Caco-2 (cell line): ENCODE data around the gene THADA. TPM values are rescaled to one million over a fixed set of nuclear protein-coding genes. Genes with fewer than 3 reads are reported as not detected.

Experiments used
- BruUV-seq: library from RNA; stranded (reverse); fragments of 400-500 nt; replicated peaks from 2 replicates; lab custom pipeline; 2021; lab: Mats Ljungman, UMichigan
- CTCF ChIA-PET: fragments of 300-600 bp; sonication (Branson Sonifier 250); formaldehyde crosslinking; loops from one replicate; lab custom pipeline; 2022; ENCODE audit warnings: antibody characterized with exemption; lab: Charles Lee
- POLR2A ChIA-PET: fragments of 300-600 bp; sonication (Branson Sonifier 250); formaldehyde crosslinking; loops from one replicate; lab custom pipeline; 2022; ENCODE audit warnings: antibody characterized with exemption; lab: Charles Lee
- DNase-seq, 2 experiments: peaks; one replicate each; pipeline versions ENCODE4 v3.0.0 to v3.0.0-alpha.2; 2020 to 2022
- H3K27me3 ChIP-seq: replicated peaks from 2 replicates; pipeline ENCODE4 v1.6.0; 2011; ENCODE audit warnings: low read length; ENCODE audit not compliant: control insufficient read depth, insufficient read depth
- H3K36me3 ChIP-seq: 2 replicates; pipeline ENCODE4 v1.5.1; 2011; ENCODE audit warnings: low read length; ENCODE audit not compliant: control insufficient read depth, insufficient read depth
- H3K4me1 ChIP-seq: fragments of 250-450 bp; sonication (Bioruptor Pico); 2 replicates; pipeline ENCODE4 v1.5.1; 2020; ENCODE audit warnings: mild to moderate bottlenecking
- H3K4me3 ChIP-seq: 2 replicates; pipeline ENCODE4 v1.5.1; 2011; ENCODE audit warnings: low read depth, mild to moderate bottlenecking, control low read depth, low read length
- H3K9me3 ChIP-seq: fragments of 250-450 bp; sonication (Bioruptor Pico); 2 replicates; pipeline ENCODE4 v1.5.1; 2020; ENCODE audit warnings: mild to moderate bottlenecking, moderate library complexity
- H3K27ac Mint-ChIP-seq: one replicate; pipeline ENCODE4 v1.8.0; 2022; ENCODE audit warnings: mixed read lengths; ENCODE audit not compliant: unreplicated experiment
- H3K27me3 Mint-ChIP-seq: one replicate; pipeline ENCODE4 v1.8.0; 2022; ENCODE audit warnings: mixed read lengths; ENCODE audit not compliant: insufficient read depth, unreplicated experiment
- H3K36me3 Mint-ChIP-seq: one replicate; pipeline ENCODE4 v1.8.0; 2022; ENCODE audit warnings: mild to moderate bottlenecking, mixed read lengths; ENCODE audit not compliant: insufficient read depth, unreplicated experiment
- H3K4me1 Mint-ChIP-seq: one replicate; pipeline ENCODE4 v1.8.0; 2022; ENCODE audit warnings: low read depth, mixed read lengths; ENCODE audit not compliant: unreplicated experiment
- H3K4me3 Mint-ChIP-seq: one replicate; pipeline ENCODE4 v1.8.0; 2022; ENCODE audit warnings: mild to moderate bottlenecking, moderate library complexity, mixed read lengths; ENCODE audit not compliant: unreplicated experiment
- H3K9me3 Mint-ChIP-seq: one replicate; pipeline ENCODE4 v1.8.0; 2022; ENCODE audit warnings: mixed read lengths; ENCODE audit not compliant: unreplicated experiment
- intact Hi-C: fragments of 100-400 bp; cut with micrococcal nuclease; formaldehyde crosslinking; loops from one replicate; pipeline ENCODE4 v1.10.0; 2022; ENCODE audit not compliant: unreplicated experiment
- total RNA-seq: library from RNA; stranded (reverse); gene quantifications from 2 replicates; pipeline ENCODE4 v1.2.3, GENCODE V29; 2022
- TF ChIP-seq, protein P1 (sequence below), 2 experiments: fragments of 200-600 bp in 1 of 2; IDR thresholded peaks; 1 replicate in 1 of 2; 2 replicates in 1 of 2; pipeline versions ENCODE4 v1.5.1 to v1.8.0; 2011 to 2022; ENCODE audit warnings: antibody characterized with exemption in 1 of 2, control low read depth in 1 of 2, inconsistent platforms in 1 of 2, low read depth in 1 of 2, low read length in 1 of 2, mild to moderate bottlenecking in 1 of 2, moderate library complexity in 1 of 2; ENCODE audit not compliant: insufficient read depth in 1 of 2, severe bottlenecking in 1 of 2, unreplicated experiment in 1 of 2

THADA gene
- total RNA-seq, 1 experiment from 2014 or later, result 33.8 TPM

DNA sequence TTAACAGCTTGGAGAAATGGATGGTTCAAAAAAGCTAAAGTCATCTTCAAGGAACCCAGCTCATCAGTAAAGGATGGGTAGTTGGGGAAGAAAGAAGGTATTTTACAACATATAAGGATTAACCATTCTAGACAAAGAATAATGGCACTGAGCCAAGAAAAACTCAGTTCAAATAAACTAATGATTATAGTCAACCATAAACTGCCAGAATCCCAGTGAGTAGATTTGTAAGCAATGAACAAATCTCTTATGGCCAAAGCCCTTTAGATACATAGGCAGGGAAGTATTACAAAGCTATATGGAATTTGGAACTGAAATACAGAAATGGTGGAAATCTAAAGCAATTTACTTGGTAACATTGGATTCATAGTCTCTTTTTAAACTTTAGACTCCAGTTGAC lies 277.0 kb downstream of the THADA start:
- no peak overlapping the region for H3K4me3 ChIP-seq
- H3K4me1 ChIP-seq, result peaks cover 5% of the 10 kb centered on the region
- Mint-ChIP-seq H3K4me3 (no peak overlapping the region), H3K9me3 (no peaks in the 10 kb centered on the region), H3K27ac (no peak overlapping the region), H3K27me3 (no peaks in the 10 kb centered on the region), H3K4me1 (peaks cover 6% of the 10 kb centered on the region), H3K36me3 (no peaks in the 10 kb centered on the region)
- no peak for DNase-seq
- BruUV-seq, result no TSS peak
- H3K27me3 ChIP-seq, result no peaks in the 10 kb centered on the region
- CTCF ChIA-PET, result interaction anchor here (0.6 kb wide), 1 partner anchor 186 kb away, joined by 3 read pairs; no protein-coding TSS in a partner anchor
- TF ChIP-seq, protein P1, sequence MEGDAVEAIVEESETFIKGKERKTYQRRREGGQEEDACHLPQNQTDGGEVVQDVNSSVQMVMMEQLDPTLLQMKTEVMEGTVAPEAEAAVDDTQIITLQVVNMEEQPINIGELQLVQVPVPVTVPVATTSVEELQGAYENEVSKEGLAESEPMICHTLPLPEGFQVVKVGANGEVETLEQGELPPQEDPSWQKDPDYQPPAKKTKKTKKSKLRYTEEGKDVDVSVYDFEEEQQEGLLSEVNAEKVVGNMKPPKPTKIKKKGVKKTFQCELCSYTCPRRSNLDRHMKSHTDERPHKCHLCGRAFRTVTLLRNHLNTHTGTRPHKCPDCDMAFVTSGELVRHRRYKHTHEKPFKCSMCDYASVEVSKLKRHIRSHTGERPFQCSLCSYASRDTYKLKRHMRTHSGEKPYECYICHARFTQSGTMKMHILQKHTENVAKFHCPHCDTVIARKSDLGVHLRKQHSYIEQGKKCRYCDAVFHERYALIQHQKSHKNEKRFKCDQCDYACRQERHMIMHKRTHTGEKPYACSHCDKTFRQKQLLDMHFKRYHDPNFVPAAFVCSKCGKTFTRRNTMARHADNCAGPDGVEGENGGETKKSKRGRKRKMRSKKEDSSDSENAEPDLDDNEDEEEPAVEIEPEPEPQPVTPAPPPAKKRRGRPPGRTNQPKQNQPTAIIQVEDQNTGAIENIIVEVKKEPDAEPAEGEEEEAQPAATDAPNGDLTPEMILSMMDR (IDR thresholded peaks at IDR 0.05; ENCODE audit: insufficient read depth in 1 of 2, low read depth in 1 of 2, low read length in 1 of 2, severe bottlenecking in 1 of 2, unreplicated experiment in 1 of 2), result no peak
- H3K36me3 ChIP-seq, result peaks cover 2% of the 10 kb centered on the region; the same call in 1 of the 2 replicates
- no peaks in the 10 kb centered on the region for H3K9me3 ChIP-seq
- intact Hi-C loops, result no loop called here
- POLR2A ChIA-PET, result no interaction called here

DNA sequence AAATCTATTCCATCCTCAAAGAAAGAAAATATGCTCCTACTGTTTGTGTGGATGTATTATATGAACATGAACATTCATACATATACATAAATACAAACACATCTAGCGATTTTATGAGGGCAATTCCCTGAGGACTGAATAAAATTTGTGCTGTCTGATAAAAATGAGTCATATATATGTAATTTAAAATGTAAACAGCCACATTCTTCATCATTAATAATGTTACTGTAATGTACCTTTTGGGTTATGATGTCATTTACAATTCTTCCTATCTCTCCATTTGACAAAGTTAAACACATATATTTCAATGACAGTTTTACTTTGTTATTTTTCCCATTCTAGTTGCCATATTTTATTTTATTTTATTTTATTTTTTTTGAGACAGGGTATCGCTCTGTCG lies 278.2 kb downstream of the THADA start:
- BruUV-seq, result no TSS peak
- Histone ChIP-seq H3K36me3 (peaks cover 2% of the 10 kb centered on the region; the same call in 1 of the 2 replicates), H3K4me1 (no peaks in the 10 kb centered on the region), H3K27me3 (no peaks in the 10 kb centered on the region), H3K4me3 (no peak overlapping the region), H3K9me3 (no peaks in the 10 kb centered on the region)
- Mint-ChIP-seq H3K27me3 (no peaks in the 10 kb centered on the region), H3K27ac (no peak overlapping the region), H3K36me3 (no peaks in the 10 kb centered on the region), H3K4me3 (no peak overlapping the region), H3K9me3 (no peaks in the 10 kb centered on the region), H3K4me1 (no peaks in the 10 kb centered on the region)
- CTCF ChIA-PET, result no interaction called here
- TF ChIP-seq, protein P1 (IDR thresholded peaks at IDR 0.05; ENCODE audit: insufficient read depth in 1 of 2, low read depth in 1 of 2, low read length in 1 of 2, severe bottlenecking in 1 of 2, unreplicated experiment in 1 of 2), result no peak
- no peak for DNase-seq
- POLR2A ChIA-PET, result no interaction called here
- intact Hi-C loops, result no loop called here

DNA sequence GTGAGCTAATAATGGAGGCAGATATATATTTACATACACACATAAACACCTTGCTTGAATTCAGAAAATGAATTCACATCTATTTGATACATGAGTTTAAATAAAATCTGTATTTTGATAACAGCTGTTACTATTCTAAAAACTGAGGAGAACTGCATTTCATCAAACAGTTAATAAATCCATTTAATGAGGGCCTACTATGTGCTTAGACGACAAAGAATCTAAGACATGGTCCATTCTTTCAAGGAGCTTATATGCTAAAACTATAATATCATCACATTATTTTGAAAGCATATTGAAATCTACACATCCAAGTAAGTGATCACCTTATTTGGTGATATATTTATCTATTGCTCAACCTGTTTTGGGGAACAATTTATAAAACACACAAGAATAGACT lies 278.6 kb downstream of the THADA start:
- H3K27me3 ChIP-seq, result no peaks in the 10 kb centered on the region
- no peak for DNase-seq
- ChIA-PET CTCF (no interaction called here), POLR2A (no interaction called here)
- H3K36me3 ChIP-seq, result peaks cover 2% of the 10 kb centered on the region; the same call in 1 of the 2 replicates
- H3K4me3 ChIP-seq, result no peak overlapping the region
- no peaks in the 10 kb centered on the region for H3K4me1 ChIP-seq
- no peaks in the 10 kb centered on the region for H3K9me3 Mint-ChIP-seq
- H3K27ac Mint-ChIP-seq, result no peak overlapping the region
- no TSS peak for BruUV-seq
- H3K4me1 Mint-ChIP-seq, result no peaks in the 10 kb centered on the region
- no peaks in the 10 kb centered on the region for H3K36me3 Mint-ChIP-seq
- no peaks in the 10 kb centered on the region for H3K27me3 Mint-ChIP-seq
- intact Hi-C loops, result no loop called here
- no peaks in the 10 kb centered on the region for H3K9me3 ChIP-seq
- no peak overlapping the region for H3K4me3 Mint-ChIP-seq
- TF ChIP-seq, protein P1 (IDR thresholded peaks at IDR 0.05; ENCODE audit: insufficient read depth in 1 of 2, low read depth in 1 of 2, low read length in 1 of 2, severe bottlenecking in 1 of 2, unreplicated experiment in 1 of 2), result no peak
